ENCODE data around the gene CEP250. TPM values are rescaled to one million over a fixed set of nuclear protein-coding genes. Genes with fewer than 3 reads are reported as not detected.
A peak's percentile ranks its signal among the peaks of the same experiment; 100 is the strongest.
"Not testable (repeated sequence)": the region's sequence is repeated elsewhere in the genome, so short reads cannot be mapped to it uniquely, and the experiment has no call there.

The CEP250 gene
- total RNA-seq, 1 experiment from 2014 or later, result 10.2 TPM

- Histone ChIP-seq H4K20me1 (ENCODE audit: insufficient read depth, low read depth, low read length) (no peaks in the 10 kb centered on the region), H3K27ac (ENCODE audit: low read length) (no peak overlapping the region), H3K36me3 (ENCODE audit: insufficient read depth, low read length) (no peaks in the 10 kb centered on the region), H3K4me3 (ENCODE audit: low read length) (peak overlapping the region; percentile 52; the same call in 1 of the 2 replicates), H3K9me3 (ENCODE audit: low read length) (no peaks in the 10 kb centered on the region), H3K4me1 (ENCODE audit: low read length) (peaks cover 3% of the 10 kb centered on the region; the same call in 1 of the 2 replicates), H3K9me2 (replicated peaks; ENCODE audit: insufficient read depth, low read length) (no peaks in the 10 kb centered on the region), H2AFZ (ENCODE audit: low read length) (no peak overlapping the region), H3K9ac (ENCODE audit: low read length) (no peak overlapping the region), H3K27me3 (ENCODE audit: low read length) (no peaks in the 10 kb centered on the region), H3K4me2 (ENCODE audit: low read depth, low read length, poor library complexity, severe bottlenecking) (peak overlapping the region; percentile 64), H3K79me2 (ENCODE audit: low read length) (no peaks in the 10 kb centered on the region)
- DNase-seq, result peak; percentile 95
Measured at GRCh38 chr20:35447082-35447789, 8.2 kb upstream of the CEP250 start.

- H4K20me1 ChIP-seq (ENCODE audit: insufficient read depth, low read depth, low read length), result no peaks in the 10 kb centered on the region
Measured at GRCh38 chr20:35448788-35449373, 6.5 kb upstream of the CEP250 start.

GRCh38 chr20:35449855-35450254 is 5.5 kb upstream of the CEP250 start:
- H3K27me3 ChIP-seq (ENCODE audit: low read length), result not testable (repeated sequence)

More at GRCh38 chr20:35448788-35449373, 6.5 kb upstream of the CEP250 start:
- no peak overlapping the region for H3K27ac ChIP-seq (ENCODE audit: low read length)
- no peaks in the 10 kb centered on the region for H3K79me2 ChIP-seq (ENCODE audit: low read length)
- no peaks in the 10 kb centered on the region for H3K27me3 ChIP-seq (ENCODE audit: low read length)
- H3K4me3 ChIP-seq (ENCODE audit: low read length), result no peak overlapping the region
- H3K9me3 ChIP-seq (ENCODE audit: low read length), result no peaks in the 10 kb centered on the region
- no peak overlapping the region for H3K9ac ChIP-seq (ENCODE audit: low read length)
- DNase-seq, result no peak
- H3K4me2 ChIP-seq (ENCODE audit: low read depth, low read length, poor library complexity, severe bottlenecking), result no peak overlapping the region
- H3K9me2 ChIP-seq (replicated peaks; ENCODE audit: insufficient read depth, low read length), result no peaks in the 10 kb centered on the region
- H3K36me3 ChIP-seq (ENCODE audit: insufficient read depth, low read length), result no peaks in the 10 kb centered on the region
- peaks cover 11% of the 10 kb centered on the region for H3K4me1 ChIP-seq (ENCODE audit: low read length)
- H2AFZ ChIP-seq (ENCODE audit: low read length), result no peak overlapping the region

GRCh38 chr20:35451295-35451694 is 4.1 kb upstream of the CEP250 start:
- H3K9me2 ChIP-seq (replicated peaks; ENCODE audit: insufficient read depth, low read length), result no peaks in the 10 kb centered on the region
- no peak overlapping the region for H3K27ac ChIP-seq (ENCODE audit: low read length)
- no peaks in the 10 kb centered on the region for H4K20me1 ChIP-seq (ENCODE audit: insufficient read depth, low read depth, low read length)
- no peak overlapping the region for H3K4me3 ChIP-seq (ENCODE audit: low read length)
- H3K36me3 ChIP-seq (ENCODE audit: insufficient read depth, low read length), result no peaks in the 10 kb centered on the region
- no peak overlapping the region for H2AFZ ChIP-seq (ENCODE audit: low read length)
- H3K9me3 ChIP-seq (ENCODE audit: low read length), result no peaks in the 10 kb centered on the region
- H3K4me1 ChIP-seq (ENCODE audit: low read length), result peaks cover 17% of the 10 kb centered on the region
- no peak for DNase-seq
- H3K79me2 ChIP-seq (ENCODE audit: low read length), result peaks cover 8% of the 10 kb centered on the region
- H3K9ac ChIP-seq (ENCODE audit: low read length), result no peak overlapping the region
- no peaks in the 10 kb centered on the region for H3K27me3 ChIP-seq (ENCODE audit: low read length)
- no peak overlapping the region for H3K4me2 ChIP-seq (ENCODE audit: low read depth, low read length, poor library complexity, severe bottlenecking)

More at GRCh38 chr20:35449855-35450254, 5.5 kb upstream of the CEP250 start:
- not testable (repeated sequence) for H3K79me2 ChIP-seq (ENCODE audit: low read length); H4K20me1 ChIP-seq (ENCODE audit: insufficient read depth, low read depth, low read length); H3K9ac ChIP-seq (ENCODE audit: low read length); H3K9me3 ChIP-seq (ENCODE audit: low read length); DNase-seq; H3K36me3 ChIP-seq (ENCODE audit: insufficient read depth, low read length); H3K4me3 ChIP-seq (ENCODE audit: low read length); H3K27ac ChIP-seq (ENCODE audit: low read length); H3K9me2 ChIP-seq (replicated peaks; ENCODE audit: insufficient read depth, low read length); H2AFZ ChIP-seq (ENCODE audit: low read length); H3K4me2 ChIP-seq (ENCODE audit: low read depth, low read length, poor library complexity, severe bottlenecking)
- peaks cover 12% of the 10 kb centered on the region for H3K4me1 ChIP-seq (ENCODE audit: low read length)

- no peak overlapping the region for H2AFZ ChIP-seq (ENCODE audit: low read length)
- H3K4me2 ChIP-seq (ENCODE audit: low read depth, low read length, poor library complexity, severe bottlenecking), result peak overlapping the region; percentile 68
- no peaks in the 10 kb centered on the region for H3K9me2 ChIP-seq (replicated peaks; ENCODE audit: insufficient read depth, low read length)
- H3K36me3 ChIP-seq (ENCODE audit: insufficient read depth, low read length), result no peaks in the 10 kb centered on the region
- H4K20me1 ChIP-seq (ENCODE audit: insufficient read depth, low read depth, low read length), result no peaks in the 10 kb centered on the region
- H3K79me2 ChIP-seq (ENCODE audit: low read length), result peaks cover 31% of the 10 kb centered on the region
- DNase-seq, result no peak
- no peak overlapping the region for H3K27ac ChIP-seq (ENCODE audit: low read length)
- H3K4me3 ChIP-seq (ENCODE audit: low read length), result peak overlapping the region; percentile 76
- H3K4me1 ChIP-seq (ENCODE audit: low read length), result peaks cover 37% of the 10 kb centered on the region
- H3K9me3 ChIP-seq (ENCODE audit: low read length), result no peaks in the 10 kb centered on the region
- no peaks in the 10 kb centered on the region for H3K27me3 ChIP-seq (ENCODE audit: low read length)
- peak overlapping the region; percentile 77 for H3K9ac ChIP-seq (ENCODE audit: low read length)
Measured at GRCh38 chr20:35453647-35454046, 1.8 kb upstream of the CEP250 start.

GRCh38 chr20:35456700-35457099 is 1.3 kb downstream of the CEP250 start:
- H3K27ac ChIP-seq (ENCODE audit: low read length); H3K27me3 ChIP-seq (ENCODE audit: low read length); H3K36me3 ChIP-seq (ENCODE audit: insufficient read depth, low read length); H2AFZ ChIP-seq (ENCODE audit: low read length); H3K9me3 ChIP-seq (ENCODE audit: low read length); H4K20me1 ChIP-seq (ENCODE audit: insufficient read depth, low read depth, low read length); H3K9me2 ChIP-seq (replicated peaks; ENCODE audit: insufficient read depth, low read length); DNase-seq: not testable (repeated sequence)
- Histone ChIP-seq H3K4me2 (ENCODE audit: low read depth, low read length, poor library complexity, severe bottlenecking) (peak overlapping the region; percentile 68), H3K79me2 (ENCODE audit: low read length) (peaks cover 37% of the 10 kb centered on the region), H3K9ac (ENCODE audit: low read length) (peak overlapping the region; percentile 77; the same call in 1 of the 2 replicates), H3K4me3 (ENCODE audit: low read length) (peak overlapping the region; percentile 76), H3K4me1 (ENCODE audit: low read length) (peaks cover 48% of the 10 kb centered on the region)

- peak overlapping the region; percentile 43; the same call in 1 of the 2 replicates for H3K9ac ChIP-seq (ENCODE audit: low read length)
- H4K20me1 ChIP-seq (ENCODE audit: insufficient read depth, low read depth, low read length); H3K9me2 ChIP-seq (replicated peaks; ENCODE audit: insufficient read depth, low read length); H2AFZ ChIP-seq (ENCODE audit: low read length); H3K4me3 ChIP-seq (ENCODE audit: low read length); H3K9me3 ChIP-seq (ENCODE audit: low read length); H3K27me3 ChIP-seq (ENCODE audit: low read length); DNase-seq: not testable (repeated sequence)
- H3K4me2 ChIP-seq (ENCODE audit: low read depth, low read length, poor library complexity, severe bottlenecking), result peak overlapping the region; percentile 68
- H3K4me1 ChIP-seq (ENCODE audit: low read length), result peaks cover 56% of the 10 kb centered on the region
- H3K27ac ChIP-seq (ENCODE audit: low read length), result peak overlapping the region; percentile 27; the same call in 1 of the 2 replicates
- H3K79me2 ChIP-seq (ENCODE audit: low read length), result peaks cover 37% of the 10 kb centered on the region
- H3K36me3 ChIP-seq (ENCODE audit: insufficient read depth, low read length), result 0 out of 2 replicates have a peak, but pooled peaks cover 12% of the 10 kb centered on the region
Measured at GRCh38 chr20:35457539-35457938, 2.1 kb downstream of the CEP250 start.

- DNase-seq, result no peak
- H3K36me3 ChIP-seq (ENCODE audit: insufficient read depth, low read length), result 0 out of 2 replicates have a peak, but pooled peaks cover 12% of the 10 kb centered on the region
- no peak overlapping the region for H2AFZ ChIP-seq (ENCODE audit: low read length)
- H3K4me1 ChIP-seq (ENCODE audit: low read length), result peaks cover 57% of the 10 kb centered on the region
- H3K9me2 ChIP-seq (replicated peaks; ENCODE audit: insufficient read depth, low read length), result no peaks in the 10 kb centered on the region
- no peak overlapping the region for H3K4me3 ChIP-seq (ENCODE audit: low read length)
- peak overlapping the region; percentile 43 for H3K9ac ChIP-seq (ENCODE audit: low read length)
- H4K20me1 ChIP-seq (ENCODE audit: insufficient read depth, low read depth, low read length), result no peaks in the 10 kb centered on the region
- H3K9me3 ChIP-seq (ENCODE audit: low read length), result no peaks in the 10 kb centered on the region
- H3K79me2 ChIP-seq (ENCODE audit: low read length), result peaks cover 37% of the 10 kb centered on the region
- no peaks in the 10 kb centered on the region for H3K27me3 ChIP-seq (ENCODE audit: low read length)
- H3K4me2 ChIP-seq (ENCODE audit: low read depth, low read length, poor library complexity, severe bottlenecking), result peak overlapping the region; percentile 68
- peak overlapping the region; percentile 27; the same call in 1 of the 2 replicates for H3K27ac ChIP-seq (ENCODE audit: low read length)
Measured at GRCh38 chr20:35458388-35458787, 3.0 kb downstream of the CEP250 start.

Data from Karpas-422 (cell line).